Natural killer cell (primary cell): ENCODE measurements around the gene IRF2BPL. TPM values are rescaled to one million over a fixed set of nuclear protein-coding genes. Genes with fewer than 3 reads are reported as not detected.
A peak's percentile ranks its signal among the peaks of the same experiment; 100 is the strongest.

Experiments used
- ATAC-seq, 3 donors: fragments of 150-1000 bp in 2 of 3; fragments of 200-7000 bp in 1 of 3; cut with Tn5 transposase; 1 replicate in 1 of 3; 2 replicates in 2 of 3; pipeline ENCODE4 v1.10.0; 2021; ENCODE audit warnings: mild to moderate bottlenecking in 2 of 3, moderate library complexity in 2 of 3
- DNase-seq, 2 donors: peaks; one replicate each; pipeline versions ENCODE4 v3.0.0 to v3.0.0-alpha.2; 2013 to 2021; ENCODE audit warnings: mixed read lengths in 1 of 2
- H3K27ac ChIP-seq: one replicate; pipeline ENCODE4 v1.5.1; 2013; ENCODE audit warnings: mild to moderate bottlenecking, low read length
- H3K27me3 ChIP-seq: one replicate; pipeline ENCODE4 v1.6.1; 2013; ENCODE audit warnings: low read length; ENCODE audit not compliant: control insufficient read depth, insufficient read depth
- H3K36me3 ChIP-seq: one replicate; pipeline ENCODE4 v1.6.1; 2013; ENCODE audit warnings: low read length; ENCODE audit not compliant: control insufficient read depth, insufficient read depth
- H3K4me1 ChIP-seq: one replicate; pipeline ENCODE4 v1.6.1; 2013; ENCODE audit warnings: low read length; ENCODE audit not compliant: control insufficient read depth, insufficient read depth
- H3K4me3 ChIP-seq: one replicate; pipeline ENCODE4 v1.5.1; 2013; ENCODE audit warnings: low read length
- H3K9me3 ChIP-seq: one replicate; pipeline ENCODE4 v1.6.1; 2013; ENCODE audit warnings: low read length; ENCODE audit not compliant: control insufficient read depth, insufficient read depth
- H3K27ac Mint-ChIP-seq, 2 donors: one replicate each; pipeline ENCODE4 v1.8.0; 2022; ENCODE audit warnings: mild to moderate bottlenecking in 2 of 2, mixed read lengths in 2 of 2, moderate library complexity in 1 of 2
- H3K27me3 Mint-ChIP-seq, 2 donors: one replicate each; pipeline ENCODE4 v1.8.0; 2022; ENCODE audit warnings: low read depth in 2 of 2, mixed read lengths in 2 of 2
- H3K36me3 Mint-ChIP-seq: one replicate; pipeline ENCODE4 v1.8.0; 2022; ENCODE audit warnings: mixed read lengths
- H3K4me1 Mint-ChIP-seq, 2 donors: one replicate each; pipeline ENCODE4 v1.8.0; 2022; ENCODE audit warnings: mixed read lengths in 2 of 2
- H3K4me3 Mint-ChIP-seq: one replicate; pipeline ENCODE4 v1.8.0; 2022; ENCODE audit warnings: mild to moderate bottlenecking, moderate library complexity, mixed read lengths
- H3K9me3 Mint-ChIP-seq, 2 donors: one replicate each; pipeline ENCODE4 v1.8.0; 2022; ENCODE audit warnings: mixed read lengths in 2 of 2
- CTCF ChIP-seq: fragments of 200-600 bp; IDR thresholded peaks from one replicate; pipeline ENCODE4 v1.8.0; 2022; ENCODE audit warnings: antibody characterized with exemption
- WGBS: methylation state at CpG from one replicate; pipeline ENCODE4 v1.1.7; 2013; ENCODE audit warnings: missing lambda C conversion rate; ENCODE audit not compliant: insufficient coverage; 5-methylcytosine and 5-hydroxymethylcytosine counted together
- intact Hi-C: fragments of 100-400 bp; cut with micrococcal nuclease; formaldehyde crosslinking; loops from one replicate; pipeline ENCODE4 v1.14.2; 2022
- total RNA-seq, 4 donors: library from RNA; stranded (reverse); fragments of 120-200 nt in 1 of 4; gene quantifications; one replicate each; pipeline versions ENCODE4 v1.2.3 to v1.2.4, GENCODE V29; 2013 to 2022

The IRF2BPL gene
- total RNA-seq, 3 donors from 2014 or later (not counting 1 experiment from before 2014, with no cell fraction given), result 39.3 to 46.5 (median 46.3) TPM

- Histone ChIP-seq H3K9me3 (no peaks in the 10 kb centered on the region), H3K4me1 (peaks cover 34% of the 10 kb centered on the region), H3K27ac (no peak overlapping the region), H3K27me3 (no peaks in the 10 kb centered on the region), H3K36me3 (no peaks in the 10 kb centered on the region), H3K4me3 (no peak overlapping the region)
- WGBS, result 84% methylated on average over 6 of the region's 6 CpGs
- Mint-ChIP-seq H3K36me3 (no peaks in the 10 kb centered on the region), H3K27ac (no peak overlapping the region), H3K4me1 (peaks cover 21 to 25% of the 10 kb centered on the region in 2 donors), H3K27me3 (no peaks in the 10 kb centered on the region), H3K9me3 (no peaks in the 10 kb centered on the region), H3K4me3 (no peak overlapping the region)
- peak in 2 of 3 donors; percentile 34 to 43 for ATAC-seq
- no peak for TF ChIP-seq CTCF
- intact Hi-C loops, result no loop called here
- no peak for DNase-seq
Observed at GRCh38 chr14:76984787-76985375, 43.6 kb downstream of the IRF2BPL start.

- no peak for TF ChIP-seq CTCF
- no peaks in the 10 kb centered on the region for H3K9me3 Mint-ChIP-seq
- Histone ChIP-seq H3K4me3 (no peak overlapping the region), H3K9me3 (no peaks in the 10 kb centered on the region), H3K36me3 (no peaks in the 10 kb centered on the region), H3K27ac (no peak overlapping the region), H3K27me3 (no peaks in the 10 kb centered on the region), H3K4me1 (peaks cover 34% of the 10 kb centered on the region)
- H3K4me3 Mint-ChIP-seq, result no peak overlapping the region
- peaks cover 21 to 22% of the 10 kb centered on the region in 2 donors for H3K4me1 Mint-ChIP-seq
- no peak overlapping the region for H3K27ac Mint-ChIP-seq
- DNase-seq (no peak), ATAC-seq (no peak)
- no peaks in the 10 kb centered on the region for H3K36me3 Mint-ChIP-seq
- intact Hi-C loops, result no loop called here
- no peaks in the 10 kb centered on the region for H3K27me3 Mint-ChIP-seq
- 63% methylated on average over 3 of the region's 4 CpGs for WGBS
Observed at GRCh38 chr14:76984297-76984696, 44.2 kb downstream of the IRF2BPL start.

GRCh38 chr14:76981670-76982069 lies 46.8 kb downstream of the IRF2BPL start:
- Histone ChIP-seq H3K36me3 (no peaks in the 10 kb centered on the region), H3K4me3 (no peak overlapping the region), H3K4me1 (peaks cover 40% of the 10 kb centered on the region), H3K27ac (no peak overlapping the region), H3K27me3 (no peaks in the 10 kb centered on the region), H3K9me3 (no peaks in the 10 kb centered on the region)
- Mint-ChIP-seq H3K4me1 (peaks cover 11 to 27% of the 10 kb centered on the region in 2 donors), H3K36me3 (no peaks in the 10 kb centered on the region), H3K4me3 (no peak overlapping the region), H3K9me3 (no peaks in the 10 kb centered on the region), H3K27ac (peak overlapping the region in 1 of 2 donors; percentile 12), H3K27me3 (no peaks in the 10 kb centered on the region)
- ATAC-seq, result no peak
- TF ChIP-seq CTCF, result no peak
- 100% methylated on average over 1 of the region's 1 CpG for WGBS
- no peak for DNase-seq
- intact Hi-C loops, result no loop called here
